Measurements from ENCODE around the gene MYMK.

MYMK gene

DNA sequence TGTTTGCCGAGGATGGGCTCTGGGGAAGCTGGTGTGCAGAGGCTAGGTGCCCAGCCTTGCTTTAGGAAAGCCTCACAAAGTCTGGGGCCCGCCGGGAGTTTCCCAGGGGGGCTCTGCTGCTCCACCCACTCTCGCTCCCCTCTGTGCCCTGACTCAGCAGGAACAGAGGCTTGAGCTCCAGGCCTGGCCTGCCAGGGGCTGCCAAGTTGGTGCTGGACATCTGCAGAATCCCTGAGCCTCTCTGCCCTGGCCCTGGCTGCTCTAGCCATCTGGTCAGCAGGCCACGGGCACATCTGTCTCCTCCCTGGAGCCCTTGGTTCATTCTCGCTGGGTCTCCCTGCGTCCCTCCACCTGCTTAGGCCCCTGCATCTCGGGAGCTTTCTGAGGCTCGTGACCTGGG, 9.1 kb upstream of the MYMK start:
- DNase-seq, result no peak

DNA sequence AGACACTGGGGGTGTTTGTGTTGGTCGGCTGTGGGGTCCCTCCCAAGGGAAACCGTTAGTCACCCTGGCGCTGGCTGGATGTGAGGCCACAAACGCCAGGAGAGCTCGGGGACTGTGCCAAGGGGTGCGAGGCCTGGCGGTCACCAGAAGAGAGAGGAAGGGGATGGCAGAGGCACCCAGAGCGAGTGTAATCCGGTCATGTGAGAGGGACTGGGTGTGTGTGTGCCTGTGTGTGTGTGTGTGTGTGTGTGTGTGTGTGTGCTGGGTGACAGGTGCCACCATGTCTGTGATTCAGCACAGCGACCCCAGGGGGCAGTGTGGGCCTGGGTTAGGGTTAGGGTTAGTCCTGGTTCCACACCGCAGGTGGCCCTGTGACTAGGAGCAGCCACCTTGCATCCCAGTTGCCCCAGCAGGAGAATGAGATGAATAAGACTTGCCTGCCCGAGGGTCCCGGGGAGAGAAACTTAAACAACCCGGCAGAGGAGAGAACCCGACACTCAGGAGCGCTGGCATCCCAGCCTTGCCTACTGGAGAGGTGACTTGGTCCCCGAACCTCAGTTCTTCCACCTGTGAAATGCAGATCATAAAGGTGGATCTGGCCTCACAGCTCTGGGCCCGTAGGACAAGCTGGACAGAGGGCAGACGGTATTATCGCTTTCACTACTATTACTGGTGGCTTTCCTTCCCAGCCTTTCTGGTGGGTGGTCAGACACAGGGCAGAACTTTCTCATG, 8.3 kb upstream of the MYMK start:
- DNase-seq, result peak; percentile 72

DNA sequence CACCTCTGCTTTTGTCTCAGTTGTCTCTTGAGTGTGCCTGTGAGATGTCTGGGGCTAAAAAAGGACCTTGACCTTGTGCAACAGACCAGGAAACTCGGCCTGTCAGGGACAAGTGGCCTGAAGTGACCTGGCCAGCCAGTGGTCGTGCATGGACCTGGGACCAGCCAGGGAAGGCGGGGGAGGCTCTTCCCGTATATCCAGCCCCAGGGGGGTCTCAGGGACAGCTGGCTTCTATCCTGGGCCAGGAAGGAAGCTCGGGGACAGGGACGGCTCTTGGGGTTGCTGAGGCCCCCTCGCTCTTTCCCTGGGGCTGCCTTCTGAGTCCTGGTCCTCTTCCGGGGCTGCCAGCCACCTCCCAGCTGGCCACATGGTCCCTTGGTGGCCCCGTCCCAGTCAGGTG, 6.5 kb upstream of the MYMK start:
- DNase-seq, result no peak

DNA sequence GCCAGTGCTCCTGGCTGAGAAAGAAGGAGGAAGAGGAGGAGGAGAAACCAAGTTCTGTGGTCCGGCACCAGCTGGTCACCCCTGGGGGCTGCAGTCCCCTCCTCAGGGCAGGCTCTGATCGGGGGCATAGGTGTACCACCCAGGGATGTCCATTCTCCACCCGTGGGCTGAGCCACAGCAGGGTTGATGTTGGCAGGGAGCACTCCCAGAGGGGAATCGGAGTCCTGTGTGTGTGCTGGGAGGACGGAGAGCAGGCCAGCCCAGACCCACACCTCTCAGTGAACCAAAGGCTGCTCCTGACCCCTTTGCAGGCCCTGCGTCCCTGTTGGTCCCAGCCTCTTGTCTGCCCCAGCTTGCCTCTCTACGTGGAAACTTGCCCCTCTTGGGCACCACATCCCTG, 5.1 kb upstream of the MYMK start:
- DNase-seq, result no peak

DNA sequence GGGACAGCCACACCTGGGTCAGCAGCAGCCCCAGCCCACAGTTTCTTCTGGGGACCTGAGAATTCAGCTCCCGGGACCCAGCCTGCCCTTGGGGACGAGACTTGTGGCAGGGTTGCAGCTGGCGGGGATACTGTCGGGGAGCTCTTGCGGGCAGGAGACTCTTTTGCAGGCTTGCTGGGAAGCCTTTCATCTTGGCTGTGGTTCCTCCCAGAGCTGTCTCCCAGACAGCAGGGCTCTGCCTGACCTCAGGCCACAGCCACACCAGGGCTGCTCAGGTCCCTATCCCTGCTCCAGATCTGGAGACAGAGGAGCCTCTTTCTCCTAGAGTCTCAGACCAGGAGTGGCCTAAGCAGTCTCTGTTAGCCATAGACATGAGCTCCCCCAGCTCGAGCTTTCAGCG, 4.7 kb upstream of the MYMK start:
- DNase-seq, result no peak

DNA sequence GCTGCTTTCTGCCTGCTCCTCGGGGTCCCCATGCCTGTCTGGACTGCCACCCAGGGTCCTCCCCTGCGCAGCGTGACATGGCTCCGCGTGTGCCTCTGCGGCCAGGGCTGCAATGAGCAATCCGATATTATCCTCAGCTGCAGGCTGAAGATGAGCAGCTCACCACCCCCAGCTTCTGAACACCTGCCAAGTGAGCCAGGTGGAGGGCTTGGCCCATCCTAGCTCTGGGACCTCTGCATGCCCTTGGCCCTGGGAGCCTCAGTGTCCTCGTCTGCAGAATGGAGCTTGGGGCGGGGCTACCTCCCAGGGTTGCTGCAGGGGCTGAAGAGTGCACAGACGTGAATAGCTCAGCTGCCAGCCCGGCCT, 4.1 kb upstream of the MYMK start:
- no peak for DNase-seq

DNA sequence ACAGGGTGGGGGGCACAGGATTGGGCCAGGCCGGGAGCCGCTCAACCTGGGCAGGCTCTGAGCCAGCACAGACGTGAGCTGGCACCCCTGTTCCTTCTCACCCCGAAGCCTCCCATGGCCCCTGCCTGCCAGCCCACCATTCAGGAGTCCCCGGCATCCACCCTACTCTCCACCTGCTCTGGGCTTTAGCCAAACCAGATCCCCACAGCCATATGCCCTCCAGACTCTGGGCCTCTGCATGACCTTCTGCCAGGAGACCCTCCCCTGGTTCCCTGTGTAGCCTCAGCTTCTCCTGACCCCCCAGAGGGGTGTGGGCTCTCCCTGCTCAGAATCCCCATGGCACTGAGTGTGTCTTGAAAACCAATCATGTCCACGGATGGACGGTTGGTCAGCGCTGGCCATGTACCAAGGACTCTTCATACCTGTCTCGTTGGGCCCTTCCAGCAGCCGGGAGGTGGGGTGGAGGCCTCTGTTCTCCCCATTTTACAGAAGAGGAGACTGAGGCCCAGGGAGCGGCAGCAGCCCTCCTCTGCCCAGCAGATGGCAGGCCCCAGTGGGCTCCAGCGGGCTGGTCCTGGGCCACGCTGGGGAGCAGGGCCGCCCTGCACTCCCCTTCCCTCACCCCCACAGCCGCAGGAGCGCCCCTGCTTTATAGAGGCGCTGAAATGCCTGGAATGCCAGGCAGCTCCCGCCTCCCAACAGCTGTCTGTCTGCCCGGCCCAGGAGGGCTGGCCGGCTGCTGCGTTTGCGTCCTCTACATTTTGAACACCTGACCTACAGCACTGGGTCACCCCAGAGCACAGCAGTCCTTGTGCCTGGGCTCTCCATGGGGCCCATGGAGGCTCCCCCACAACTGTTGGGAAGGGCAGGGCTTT, 3.5 kb upstream of the MYMK start:
- DNase-seq, result no peak

DNA sequence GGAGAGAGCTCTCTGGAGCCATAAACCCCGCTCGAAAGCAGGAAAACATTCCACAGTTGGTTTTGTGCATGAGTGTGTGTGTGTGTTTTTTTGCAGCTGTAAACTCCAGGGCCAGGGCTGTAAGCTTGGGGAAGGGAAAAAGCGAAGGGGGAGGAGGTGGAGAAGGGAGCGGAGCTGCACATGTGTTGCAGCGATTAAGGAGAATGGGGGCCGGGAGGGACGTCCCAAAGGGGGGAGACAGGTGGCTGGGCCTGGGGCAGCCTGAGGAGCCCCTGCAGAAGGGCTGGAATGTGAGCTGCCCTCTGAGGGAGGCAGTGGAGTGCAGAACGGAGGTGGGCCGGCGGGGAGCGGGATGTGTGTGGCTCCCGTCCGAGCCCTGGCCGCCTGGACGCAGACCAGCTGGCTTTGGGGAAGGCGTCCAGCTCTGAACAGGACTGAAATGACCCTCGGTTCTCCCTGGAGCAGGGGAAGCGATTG, 2.7 kb upstream of the MYMK start:
- DNase-seq, result no peak

DNA sequence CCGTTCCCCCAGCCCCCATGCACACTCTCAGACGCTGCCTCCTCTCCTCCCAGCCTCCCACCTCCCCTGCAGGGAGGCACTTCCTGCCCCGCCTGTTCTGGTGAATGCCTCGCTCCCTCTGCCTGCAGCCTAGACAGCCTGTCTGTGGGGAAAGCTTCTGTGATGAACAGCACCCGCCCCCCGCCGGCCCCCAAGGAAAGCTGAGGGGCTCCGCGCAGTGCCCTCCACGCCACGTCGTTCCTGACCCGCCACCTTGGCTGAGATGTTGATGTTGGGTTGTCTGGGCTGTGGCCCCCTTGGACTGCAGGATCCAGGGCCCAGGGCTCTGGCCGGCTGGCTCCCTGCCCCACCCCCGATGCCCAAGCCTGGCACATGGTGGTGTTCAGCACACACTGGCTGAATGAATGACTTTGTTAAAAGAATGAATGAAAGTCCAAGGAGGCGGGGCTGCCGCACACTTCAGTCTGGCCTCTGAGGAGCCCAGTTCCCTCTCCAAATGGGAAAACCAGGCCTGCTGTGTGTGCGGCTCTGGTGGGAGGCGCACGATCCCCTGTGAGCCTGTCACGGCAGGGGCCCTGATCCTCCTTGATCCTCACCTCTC, 2.1 kb upstream of the MYMK start:
- DNase-seq, result no peak

DNA sequence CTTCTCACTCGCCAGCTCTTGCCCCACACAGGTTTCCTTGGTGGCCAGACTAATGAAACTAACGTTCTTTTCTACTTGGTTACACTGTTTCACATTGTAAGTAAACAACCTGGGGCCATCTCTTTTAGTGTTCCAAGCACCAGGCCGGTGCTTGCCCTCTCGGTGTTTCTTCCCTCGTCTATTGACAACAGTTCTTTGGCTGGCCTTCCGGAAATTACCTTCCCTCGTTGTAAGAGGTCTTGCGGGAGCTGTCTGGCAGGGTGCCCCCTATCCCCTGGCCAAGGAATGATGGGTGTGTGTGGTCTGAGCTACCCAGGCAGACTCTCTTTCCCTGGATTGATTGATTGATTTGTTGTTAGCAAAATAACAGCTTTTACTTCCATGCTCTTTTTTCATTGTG, 918 bp upstream of the MYMK start:
- DNase-seq, result no peak

DNA sequence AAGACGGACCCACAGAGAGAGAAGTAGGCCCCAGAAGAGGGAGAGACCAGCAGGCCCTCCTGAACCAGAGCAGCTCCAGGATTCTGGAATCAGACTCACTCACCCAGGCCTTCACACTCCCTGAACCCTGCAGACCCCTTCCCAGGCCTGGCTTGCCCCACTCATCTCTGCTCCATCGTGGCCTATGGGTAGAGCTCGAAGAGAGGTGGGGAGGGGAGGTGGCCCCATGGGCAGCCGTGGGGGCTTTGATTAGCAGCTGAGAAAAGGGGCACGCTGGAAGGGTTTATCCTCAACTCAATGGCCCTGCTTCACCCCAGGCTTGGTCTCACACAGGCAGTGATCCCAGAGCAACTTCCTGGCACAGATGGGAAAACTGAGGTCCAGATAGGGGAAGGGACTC, 613 bp downstream of the MYMK start:
- DNase-seq, result no peak

DNA sequence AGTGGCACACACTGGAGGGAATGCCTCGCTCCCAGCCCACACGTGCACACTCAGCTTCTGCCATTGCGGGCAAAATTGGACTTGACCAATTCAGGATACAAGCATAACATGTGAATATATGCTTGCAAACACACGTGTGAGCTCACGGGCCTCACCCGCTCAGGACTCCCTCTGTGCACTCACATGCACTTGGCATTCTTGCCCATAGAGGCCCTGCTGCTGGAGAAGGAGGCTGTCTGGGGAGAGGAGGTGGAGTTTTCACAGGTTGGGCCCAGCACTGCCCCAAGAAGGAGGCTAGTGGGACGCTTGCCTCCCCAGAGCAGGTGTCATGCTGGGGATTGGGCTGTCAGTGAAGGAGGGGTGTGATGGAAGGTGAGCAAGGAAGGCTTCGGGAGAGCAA, 1.7 kb downstream of the MYMK start:
- no peak for DNase-seq

DNA sequence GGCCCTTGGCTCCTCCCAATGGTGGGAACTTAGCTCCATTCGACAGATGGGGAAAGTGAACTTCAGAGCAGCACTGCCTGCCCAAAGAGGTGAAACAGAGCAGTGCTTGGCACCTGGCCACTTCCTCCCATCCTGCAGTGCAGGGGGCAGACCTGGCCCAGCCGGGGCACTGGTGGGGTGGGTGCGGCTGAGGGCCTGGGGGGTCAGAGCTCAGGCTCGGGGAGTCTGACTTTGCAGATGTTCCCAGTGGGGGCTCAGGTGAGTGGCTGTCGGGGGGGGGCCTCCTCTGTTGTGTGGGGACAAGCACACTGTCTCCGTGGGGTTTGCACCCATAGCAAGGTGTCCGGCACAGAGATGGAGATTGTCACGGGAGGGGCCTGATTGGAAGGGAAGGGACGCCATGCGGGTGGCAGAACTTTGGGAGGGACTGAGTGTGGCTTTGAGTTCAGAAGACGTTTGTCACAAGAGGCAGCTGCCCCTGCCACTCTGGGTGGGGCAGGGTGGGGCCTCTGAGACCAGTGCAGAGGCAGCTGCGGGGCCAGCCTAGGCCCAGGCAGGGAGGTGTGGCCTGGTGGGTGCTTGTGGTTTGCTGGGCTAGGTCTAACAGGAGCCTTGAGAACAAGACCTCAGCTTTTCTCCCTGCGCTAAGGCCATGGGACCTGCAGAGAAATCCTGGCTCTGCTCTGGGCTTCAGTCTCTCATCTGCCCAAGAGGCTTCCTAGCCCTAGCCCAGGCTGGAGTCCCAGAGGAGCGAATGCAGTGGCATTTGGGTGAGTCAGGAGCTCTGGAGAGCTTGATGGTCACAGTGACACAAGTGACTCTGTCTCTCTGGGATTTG, 2.5 kb downstream of the MYMK start:
- DNase-seq, result no peak

DNA sequence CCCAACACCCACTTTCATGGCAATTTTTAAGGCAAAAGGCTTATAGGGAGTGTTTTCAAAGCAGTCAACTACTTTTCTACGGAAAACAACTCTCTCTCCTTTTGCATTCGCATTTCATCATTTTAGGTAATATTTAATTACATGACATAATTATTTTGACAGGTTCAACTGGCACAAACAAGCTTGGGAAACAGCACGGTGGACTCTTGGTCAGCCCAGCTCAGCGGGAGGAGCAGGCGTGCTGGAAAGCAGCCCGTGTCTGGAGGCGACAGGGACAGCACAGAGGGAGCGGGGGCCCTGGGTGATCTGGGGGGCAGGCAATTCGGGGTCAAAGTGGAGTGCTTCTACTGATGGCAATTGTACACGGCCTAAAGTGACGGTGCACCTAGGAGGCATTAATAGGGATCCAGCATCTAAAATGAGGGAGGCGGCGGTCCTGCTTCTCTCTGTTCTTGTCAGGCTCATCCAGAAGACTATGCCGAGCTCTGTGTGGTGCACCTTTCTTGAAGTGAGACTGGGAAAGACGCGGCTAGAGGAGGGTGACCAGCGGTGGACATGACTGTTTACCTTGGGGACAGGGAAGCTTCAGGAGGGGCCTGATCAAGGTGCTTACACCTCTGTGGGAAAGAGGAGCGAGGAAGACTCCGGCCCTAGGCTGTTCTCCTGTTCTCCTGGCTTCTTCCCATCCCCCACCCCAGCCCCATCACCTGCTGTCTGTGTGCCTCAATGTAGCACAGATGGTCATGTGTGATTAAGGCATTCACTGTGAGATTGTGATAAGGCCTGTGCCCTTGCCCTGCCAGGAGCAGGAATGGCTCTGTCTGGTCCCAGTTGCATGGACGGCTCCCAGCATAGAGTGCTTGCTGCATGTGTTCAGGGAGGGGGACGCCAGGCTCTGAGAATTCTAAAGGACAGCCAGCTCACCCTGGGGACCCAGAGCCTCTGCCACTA, 3.4 kb downstream of the MYMK start:
- DNase-seq, result no peak

DNA sequence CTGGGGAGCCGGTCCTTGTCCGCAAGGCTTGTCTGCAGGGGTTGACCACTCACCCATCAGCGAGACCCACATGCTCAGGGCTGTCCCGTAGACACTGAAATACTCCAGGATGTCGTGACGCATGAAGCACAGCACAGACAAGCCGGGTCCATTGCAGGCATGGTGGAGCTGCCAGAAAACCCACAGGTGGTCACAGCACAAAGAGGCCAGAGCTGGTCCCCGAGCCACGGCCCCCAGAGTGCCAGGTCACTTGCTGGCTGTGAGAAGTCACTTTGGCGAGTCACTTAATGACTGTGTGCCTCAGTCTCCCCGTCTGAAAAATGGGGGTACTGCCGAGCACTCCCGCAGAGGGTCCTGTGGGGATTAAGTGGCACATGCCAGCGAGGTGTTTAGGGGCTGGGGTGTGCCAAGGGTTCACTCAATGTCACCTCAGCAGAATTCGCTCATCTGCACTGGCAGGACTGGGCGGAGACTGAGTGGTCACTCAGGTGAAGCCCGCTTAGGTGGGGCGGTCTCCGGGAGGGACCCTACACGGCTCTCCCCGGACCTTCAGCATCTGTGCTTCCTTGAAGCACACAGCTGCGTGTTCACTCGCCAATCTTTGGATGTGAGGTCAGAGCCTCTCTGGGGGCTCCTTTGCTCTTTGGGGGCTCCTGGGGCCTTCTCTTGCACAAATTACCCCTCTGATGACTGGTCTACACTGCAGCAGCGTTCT, 4.5 kb downstream of the MYMK start:
- no peak for DNase-seq

DNA sequence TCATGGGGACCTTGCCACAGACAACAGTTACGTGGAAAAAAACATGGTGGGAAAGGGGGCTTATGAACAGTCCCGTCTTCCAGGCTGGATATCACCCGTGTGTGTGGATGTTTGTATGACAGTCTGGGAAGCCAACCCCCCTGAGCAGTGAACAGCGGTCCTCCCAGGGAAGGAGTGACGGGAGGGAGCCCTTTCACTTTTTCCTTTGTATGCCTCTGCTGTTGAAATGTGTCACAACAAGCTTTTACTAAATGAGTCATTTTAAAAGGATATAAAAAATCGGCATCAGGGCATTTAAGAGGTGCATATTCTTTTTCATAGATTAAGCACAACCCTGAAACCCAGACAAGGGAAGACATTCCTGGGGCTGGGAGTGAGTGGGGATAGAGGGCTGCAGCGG, 5.1 kb downstream of the MYMK start:
- no peak for DNase-seq

DNA sequence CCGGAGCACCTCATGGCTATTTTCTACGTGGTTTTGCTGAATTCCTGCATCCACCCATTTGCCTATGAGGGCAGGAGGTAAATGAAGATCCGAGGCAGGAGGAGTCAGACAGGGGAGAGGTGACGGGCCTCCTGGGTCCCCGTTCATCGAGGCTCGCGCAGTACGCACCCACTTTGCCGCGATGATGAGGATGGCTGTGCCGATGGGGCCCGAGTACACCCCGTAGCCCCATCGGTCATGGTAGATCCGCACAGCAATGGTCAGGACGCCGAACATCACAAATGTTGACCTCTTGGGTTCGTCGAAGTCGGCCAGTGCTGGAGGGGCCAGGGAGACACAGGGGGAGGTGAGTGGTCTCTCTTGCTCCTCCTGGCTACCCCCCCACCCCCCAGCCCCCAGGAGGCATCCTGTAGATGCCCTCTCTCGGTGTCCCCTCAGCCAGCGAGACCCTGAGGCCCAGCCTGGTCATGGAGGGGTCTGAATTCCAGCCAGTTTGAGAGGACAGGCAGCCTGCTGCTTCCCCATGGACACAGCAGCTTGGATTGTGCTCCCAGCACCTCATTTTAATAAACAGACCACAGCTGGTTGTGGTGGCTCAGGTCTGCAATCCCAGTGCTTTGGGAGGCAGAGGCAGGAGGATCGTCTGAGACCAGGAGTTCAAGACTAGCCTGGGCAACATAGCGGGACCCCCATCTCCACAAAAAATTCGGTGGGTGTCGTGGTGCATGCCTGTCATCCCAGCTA, 5.9 kb downstream of the MYMK start:
- DNase-seq, result no peak

DNA sequence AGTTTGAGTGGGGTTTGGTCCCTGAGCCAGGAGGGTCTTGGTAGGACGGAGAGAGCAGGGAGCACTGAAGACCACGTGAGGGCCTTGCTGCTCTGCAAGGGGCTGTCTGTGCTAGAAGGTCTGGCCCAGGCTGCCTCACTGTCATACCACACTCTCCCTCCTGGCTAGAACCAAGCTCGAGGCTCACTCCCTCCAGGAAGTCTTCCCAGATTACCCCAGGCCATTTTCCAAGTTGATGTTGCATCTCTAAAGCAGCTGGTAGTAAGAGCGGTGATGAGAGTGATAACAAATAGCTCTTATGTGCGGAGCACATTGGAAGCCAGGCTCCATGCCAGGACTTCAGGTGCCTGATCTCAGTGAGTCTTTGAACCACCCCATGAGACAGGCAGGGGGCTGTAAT, 6.6 kb downstream of the MYMK start:
- DNase-seq, result no peak

DNA sequence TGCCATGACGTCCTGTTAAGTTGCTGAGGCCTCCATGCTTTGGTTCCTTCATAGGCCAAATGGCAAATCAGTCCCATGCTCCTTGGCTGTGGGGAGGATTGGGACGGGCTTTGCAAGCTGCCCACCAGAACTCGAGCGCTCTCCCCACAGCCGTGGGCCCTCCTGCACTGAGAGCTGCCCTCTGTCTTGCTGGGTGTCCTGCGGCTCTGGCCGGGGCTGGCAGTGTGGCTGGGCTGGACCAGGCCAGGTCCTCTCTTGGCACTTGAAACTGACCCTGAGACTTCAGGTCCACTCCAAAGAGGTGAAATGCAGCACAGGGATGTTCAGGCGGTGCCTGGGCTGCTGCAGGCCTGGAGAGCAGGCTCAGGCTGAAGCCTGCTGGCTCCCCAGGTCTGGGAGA, 7.0 kb downstream of the MYMK start:
- no peak for DNase-seq

DNA sequence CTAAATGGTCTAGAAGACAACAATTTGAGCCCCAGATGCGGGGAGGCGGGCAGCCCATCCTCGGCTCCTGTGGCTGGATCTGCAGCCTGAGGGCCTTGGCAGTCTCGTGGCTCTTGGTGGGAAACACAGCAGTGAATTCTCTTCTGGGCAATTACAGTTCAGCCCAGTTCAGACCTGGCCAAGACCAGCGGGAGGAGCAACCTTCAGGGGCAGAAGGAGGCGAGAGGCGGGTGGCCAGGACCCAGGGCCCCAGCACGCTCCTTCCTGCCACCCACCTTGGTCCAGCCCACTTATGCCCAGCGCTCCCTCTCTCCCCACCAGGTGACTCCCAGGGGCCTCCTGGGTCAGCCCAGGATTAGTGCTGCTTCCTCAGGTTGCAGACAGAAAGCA, 7.8 kb downstream of the MYMK start:
- DNase-seq, result no peak

All from CD4-positive, alpha-beta T cell treated with Interleukin-10 for 1 hour (primary cell).